H1 (cell line): ENCODE data around the gene DUOXA1. TPM values are rescaled to one million over a fixed set of nuclear protein-coding genes. Genes with fewer than 3 reads are reported as not detected.

Source experiments
- BACH1 ChIP-seq: IDR thresholded peaks from 2 replicates; pipeline ENCODE4 v1.6.1; 2012; ENCODE audit warnings: low read length, improper control_type of control experiment
- CEBPB ChIP-seq: IDR thresholded peaks from 2 replicates; pipeline ENCODE4 v1.6.1; 2012; ENCODE audit warnings: low read depth, low read length
- CHD2 ChIP-seq: IDR thresholded peaks from 2 replicates; pipeline ENCODE4 v1.6.1; 2012; ENCODE audit warnings: low read length, improper control_type of control experiment
- CREB1 ChIP-seq: IDR thresholded peaks from 2 replicates; pipeline ENCODE4 v1.6.1; 2012; ENCODE audit warnings: inconsistent platforms
- EGR1 ChIP-seq: IDR thresholded peaks from 2 replicates; pipeline ENCODE4 v1.6.1; 2011; ENCODE audit warnings: low read depth, low read length, borderline replicate concordance
- HDAC2 ChIP-seq, 2 experiments: fragments of 300-600 bp in 1 of 2; sonication (generic) in 1 of 2; IDR thresholded peaks; 2 replicates each; pipeline ENCODE4 v1.6.1; 2011 to 2012; ENCODE audit warnings: low read depth in 2 of 2, low read length in 2 of 2, mild to moderate bottlenecking in 2 of 2, moderate library complexity in 2 of 2, borderline replicate concordance in 1 of 2, inconsistent platforms in 1 of 2
- JUN ChIP-seq: IDR thresholded peaks from 2 replicates; pipeline ENCODE4 v1.6.1; 2011; ENCODE audit warnings: low read depth, mild to moderate bottlenecking, improper control_type of control experiment, low read length
- KDM4A ChIP-seq: IDR thresholded peaks from one replicate; pipeline ENCODE4 v1.7.1; 2012; ENCODE audit warnings: low read depth, mild to moderate bottlenecking, moderate library complexity, low read length, inconsistent platforms; ENCODE audit not compliant: severe bottlenecking
- MAFK ChIP-seq: IDR thresholded peaks from 2 replicates; pipeline ENCODE4 v1.6.1; 2012; ENCODE audit warnings: low read depth, mild to moderate bottlenecking, improper control_type of control experiment, low read length
- MAX ChIP-seq: IDR thresholded peaks from 2 replicates; pipeline ENCODE4 v1.6.1; 2012; ENCODE audit warnings: inconsistent platforms
- POLR2A ChIP-seq, 2 experiments: IDR thresholded peaks; 1 replicate in 1 of 2; 2 replicates in 1 of 2; pipeline ENCODE4 v1.6.1; 2011; ENCODE audit warnings: low read depth in 2 of 2, low read length in 2 of 2, mild to moderate bottlenecking in 2 of 2; ENCODE audit errors: control extremely low read depth in 1 of 2
- POLR2AphosphoS5 ChIP-seq: IDR thresholded peaks from 2 replicates; pipeline ENCODE4 v1.6.1; 2011; ENCODE audit warnings: low read depth, low read length
- POU5F1 ChIP-seq: IDR thresholded peaks from 2 replicates; pipeline ENCODE4 v1.6.1; 2011; ENCODE audit warnings: low read depth, mild to moderate bottlenecking, low read length, moderate library complexity
- RBBP5 ChIP-seq: IDR thresholded peaks from 2 replicates; pipeline ENCODE4 v1.7.1; 2012; ENCODE audit warnings: low read depth, mild to moderate bottlenecking, inconsistent platforms, low read length, moderate library complexity, borderline replicate concordance
- RFX5 ChIP-seq: IDR thresholded peaks from 2 replicates; pipeline ENCODE4 v1.6.1; 2011; ENCODE audit warnings: low read depth, low read length, improper control_type of control experiment, borderline replicate concordance
- RNF2 ChIP-seq: fragments of 200-900, 300-1000 bp; sonication (generic); IDR thresholded peaks from 2 replicates; pipeline ENCODE4 v1.7.1; 2016; ENCODE audit warnings: borderline replicate concordance, low read depth, mild to moderate bottlenecking, antibody characterized with exemption, low read length; ENCODE audit not compliant: poor library complexity, severe bottlenecking; ENCODE audit errors: missing control alignments
- RXRA ChIP-seq: IDR thresholded peaks from 2 replicates; pipeline ENCODE4 v1.6.1; 2011; ENCODE audit warnings: low read depth, mild to moderate bottlenecking, low read length, moderate library complexity; ENCODE audit not compliant: insufficient read depth
- SIN3A ChIP-seq, 2 experiments: IDR thresholded peaks in 1 of 2; conservative IDR thresholded peaks in 1 of 2; 2 replicates each; pipeline ENCODE4 v1.6.1; 2011 to 2012; ENCODE audit warnings: low read length in 2 of 2, improper control_type of control experiment in 1 of 2, low read depth in 1 of 2, mild to moderate bottlenecking in 1 of 2
- SP1 ChIP-seq: IDR thresholded peaks from 2 replicates; pipeline ENCODE4 v1.6.1; 2011; ENCODE audit warnings: low read depth, low read length
- SP2 ChIP-seq: IDR thresholded peaks from 2 replicates; pipeline ENCODE4 v1.6.1; 2012; ENCODE audit warnings: mild to moderate bottlenecking, low read length, inconsistent platforms
- SP4 ChIP-seq: IDR thresholded peaks from 2 replicates; pipeline ENCODE4 v1.6.1; 2012; ENCODE audit warnings: low read length, inconsistent platforms
- TAF1 ChIP-seq: IDR thresholded peaks from 2 replicates; pipeline ENCODE4 v1.6.1; 2011; ENCODE audit warnings: mild to moderate bottlenecking, low read depth, low read length
- TBP ChIP-seq: IDR thresholded peaks from 2 replicates; pipeline ENCODE4 v1.6.1; 2011; ENCODE audit warnings: low read depth, low read length, improper control_type of control experiment
- TEAD4 ChIP-seq: IDR thresholded peaks from 2 replicates; pipeline ENCODE4 v1.6.1; 2012; ENCODE audit warnings: low read depth, low read length, inconsistent platforms, mixed read lengths
- YY1 ChIP-seq: IDR thresholded peaks from 2 replicates; pipeline ENCODE4 v1.6.1; 2011; ENCODE audit warnings: low read depth, mild to moderate bottlenecking, low read length
- polyA plus RNA-seq, 7 experiments: library from polyadenylated mRNA; depleted of rRNA in 3 of 7; stranded (reverse) in 5 of 7; unstranded in 2 of 7; fragments of >200 nt in 5 of 7; fragments of 200-250 nt in 2 of 7; gene quantifications; 1 replicate in 5 of 7; 2 replicates in 1 of 7; 4 replicates in 1 of 7; pipeline versions ENCODE4 v1.2.1 to v1.2.3, GENCODE V29; 2011 to 2013; ENCODE audit warnings: missing spikeins in 2 of 7, mixed read lengths in 2 of 7
- total RNA-seq: library from RNA; stranded (reverse); fragmentation: NEBNext Ultra II Directional; extraction: Animal tissue kit (Norgen Biotek cat#: 25700); gene quantifications from 2 replicates; pipeline ENCODE4 v1.2.1, GENCODE V29; 2021

DUOXA1 gene
- total and polyA plus RNA-seq, 2 of the 8 experiments (the other 6 are each of a cell fraction or from before 2014, with no cell fraction given): 0.18 TPM; not detected in 1

GRCh38 chr15:45166834-45167630, 37.4 kb upstream of the DUOXA1 start (continued):
- TF ChIP-seq POLR2A (IDR thresholded peaks at IDR 0.05; ENCODE audit: control extremely low read depth in 1 of 2, low read depth in 2 of 2, low read length in 2 of 2) (peak; percentile 46 to 75), MAX (peak; percentile 43; the same call in 1 of the 2 replicates), RNF2 (no peak), TEAD4 (no peak), SP4 (no peak), POLR2AphosphoS5 (peak; percentile 29), MAFK (no peak), TAF1 (peak; percentile 84), HDAC2 (IDR thresholded peaks at IDR 0.05; ENCODE audit: borderline replicate concordance in 1 of 2, low read depth in 2 of 2, low read length in 2 of 2) (no peak), TBP (peak; percentile 59; the same call in 1 of the 2 replicates), SP1 (0 out of 2 replicates have a peak, but pooled peaks have one; percentile 15), SIN3A (conservative IDR thresholded peaks at IDR 0.05 in 1 of 2, IDR thresholded peaks at IDR 0.05 in 1 of 2; ENCODE audit: low read depth in 1 of 2, low read length in 2 of 2) (peak in 1 of 2 experiments; percentile 53; a peak in 1 of 4 replicates), RXRA (no peak), JUN (no peak), RFX5 (no peak), SP2 (no peak), EGR1 (no peak; the same call in 1 of the 2 replicates), POU5F1 (no peak), KDM4A (peak; percentile 72), RBBP5 (peak; percentile 74; the same call in 1 of the 2 replicates), YY1 (peak; percentile 8; the same call in 1 of the 2 replicates), CHD2 (no peak), CEBPB (no peak), BACH1 (no peak), CREB1 (peak; percentile 87)
